HFFc6 (cell line): ENCODE measurements around the gene FCHSD2. TPM values are rescaled to one million over a fixed set of nuclear protein-coding genes. Genes with fewer than 3 reads are reported as not detected.

Experiments used
- DNase-seq: peaks from one replicate; pipeline ENCODE4 v3.0.0-alpha.2; 2018
- H3K27ac Mint-ChIP-seq: 2 replicates; pipeline ENCODE4 v1.8.0; 2020; ENCODE audit warnings: mild to moderate bottlenecking, mixed read lengths
- H3K27me3 Mint-ChIP-seq: 2 replicates; pipeline ENCODE4 v1.8.0; 2021; ENCODE audit warnings: mild to moderate bottlenecking, moderate library complexity, mixed read lengths; ENCODE audit not compliant: insufficient read depth
- H3K36me3 Mint-ChIP-seq: 2 replicates; pipeline ENCODE4 v1.8.0; 2021; ENCODE audit warnings: low read depth, mixed read lengths
- H3K4me1 Mint-ChIP-seq: 2 replicates; pipeline ENCODE4 v1.8.0; 2020; ENCODE audit warnings: low read depth, mixed read lengths
- H3K4me3 Mint-ChIP-seq: 2 replicates; pipeline ENCODE4 v1.8.0; 2020; ENCODE audit warnings: mild to moderate bottlenecking, moderate library complexity, mixed read lengths
- H3K9me3 Mint-ChIP-seq: 2 replicates; pipeline ENCODE4 v1.8.0; 2020; ENCODE audit warnings: mild to moderate bottlenecking, mixed read lengths
- total RNA-seq, 6 experiments: library from RNA; stranded (reverse); fragmentation: NEBNext Ultra II Directional; extraction: Animal tissue kit (Norgen Biotek cat#: 25700); gene quantifications; 2 replicates in 1 of 6; 3 replicates in 5 of 6; pipeline ENCODE4 v1.2.3, GENCODE V29; 2021
- TF ChIP-seq, protein P1 (sequence below): fragments of 200-600 bp; sonication (generic); IDR thresholded peaks from 2 replicates; pipeline ENCODE4 v1.5.0; 2021; ENCODE audit warnings: antibody characterized with exemption, mild to moderate bottlenecking

Gene FCHSD2
- total RNA-seq, 6 experiments from 2014 or later, result 58.9 to 68.2 (median 65.0) TPM

- H3K36me3 Mint-ChIP-seq, result peaks cover 32% of the 10 kb centered on the region
- H3K9me3 Mint-ChIP-seq, result peaks cover 13% of the 10 kb centered on the region
- peaks cover 33% of the 10 kb centered on the region for H3K4me1 Mint-ChIP-seq
- DNase-seq, result no peak
- H3K27ac Mint-ChIP-seq, result no peak overlapping the region
- H3K27me3 Mint-ChIP-seq, result peaks cover 1% of the 10 kb centered on the region
- no peak overlapping the region for H3K4me3 Mint-ChIP-seq
- TF ChIP-seq, protein P1, sequence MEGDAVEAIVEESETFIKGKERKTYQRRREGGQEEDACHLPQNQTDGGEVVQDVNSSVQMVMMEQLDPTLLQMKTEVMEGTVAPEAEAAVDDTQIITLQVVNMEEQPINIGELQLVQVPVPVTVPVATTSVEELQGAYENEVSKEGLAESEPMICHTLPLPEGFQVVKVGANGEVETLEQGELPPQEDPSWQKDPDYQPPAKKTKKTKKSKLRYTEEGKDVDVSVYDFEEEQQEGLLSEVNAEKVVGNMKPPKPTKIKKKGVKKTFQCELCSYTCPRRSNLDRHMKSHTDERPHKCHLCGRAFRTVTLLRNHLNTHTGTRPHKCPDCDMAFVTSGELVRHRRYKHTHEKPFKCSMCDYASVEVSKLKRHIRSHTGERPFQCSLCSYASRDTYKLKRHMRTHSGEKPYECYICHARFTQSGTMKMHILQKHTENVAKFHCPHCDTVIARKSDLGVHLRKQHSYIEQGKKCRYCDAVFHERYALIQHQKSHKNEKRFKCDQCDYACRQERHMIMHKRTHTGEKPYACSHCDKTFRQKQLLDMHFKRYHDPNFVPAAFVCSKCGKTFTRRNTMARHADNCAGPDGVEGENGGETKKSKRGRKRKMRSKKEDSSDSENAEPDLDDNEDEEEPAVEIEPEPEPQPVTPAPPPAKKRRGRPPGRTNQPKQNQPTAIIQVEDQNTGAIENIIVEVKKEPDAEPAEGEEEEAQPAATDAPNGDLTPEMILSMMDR, result no peak
These were observed 130.8 kb downstream of the FCHSD2 start for GRCh38 chr11:73011126-73011817.

DNA sequence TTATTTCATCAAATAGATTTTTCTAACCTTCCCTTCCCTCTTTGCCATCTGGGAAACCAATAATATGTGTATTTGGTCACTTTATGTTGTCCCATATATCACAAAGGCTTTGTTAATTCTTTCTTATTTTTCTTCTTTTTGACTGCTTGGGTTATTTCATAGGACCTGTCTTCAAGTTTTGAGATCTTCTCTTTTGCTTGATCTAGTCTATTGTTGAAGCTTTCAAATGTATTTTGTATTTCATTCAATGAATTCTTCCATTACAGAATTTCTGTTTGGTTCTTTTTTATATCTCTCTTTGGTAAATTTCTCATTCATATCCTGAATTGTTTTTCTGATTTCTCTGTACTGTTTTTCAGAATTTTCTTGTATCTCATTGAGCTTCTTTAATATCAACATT is 132.1 kb downstream of the FCHSD2 start:
- TF ChIP-seq, protein P1, result no peak
- H3K36me3 Mint-ChIP-seq, result peaks cover 39% of the 10 kb centered on the region
- H3K4me1 Mint-ChIP-seq, result peaks cover 35% of the 10 kb centered on the region
- H3K27me3 Mint-ChIP-seq, result peaks cover 3% of the 10 kb centered on the region
- DNase-seq, result no peak
- no peak overlapping the region for H3K27ac Mint-ChIP-seq
- no peak overlapping the region for H3K4me3 Mint-ChIP-seq
- H3K9me3 Mint-ChIP-seq, result peaks cover 13% of the 10 kb centered on the region

DNA sequence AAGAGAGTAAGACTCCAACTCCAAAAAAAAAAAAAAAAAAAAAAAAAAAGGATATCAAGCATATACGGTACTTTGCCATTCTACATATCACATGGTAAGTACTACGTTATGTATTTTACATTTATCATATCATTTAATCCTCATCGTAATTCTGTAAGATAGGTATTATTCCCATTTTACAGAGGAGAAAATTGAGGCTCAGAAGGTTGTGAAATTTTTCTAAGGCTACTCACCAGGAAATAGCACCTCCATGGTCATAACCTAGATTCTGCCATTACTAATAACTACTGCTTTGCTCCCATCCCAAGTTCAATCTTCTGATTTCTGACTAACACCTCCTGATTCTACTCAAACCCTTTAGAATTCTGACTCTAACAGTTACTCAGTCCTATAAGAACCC is 138.0 kb downstream of the FCHSD2 start:
- no peak for DNase-seq
- H3K27me3 Mint-ChIP-seq, result peaks cover 2% of the 10 kb centered on the region; the same call in 1 of the 2 replicates
- no peaks in the 10 kb centered on the region for H3K9me3 Mint-ChIP-seq
- H3K27ac Mint-ChIP-seq, result no peak overlapping the region
- no peak overlapping the region for H3K4me3 Mint-ChIP-seq
- H3K4me1 Mint-ChIP-seq, result peaks cover 23% of the 10 kb centered on the region
- TF ChIP-seq, protein P1, result no peak
- H3K36me3 Mint-ChIP-seq, result peaks cover 31% of the 10 kb centered on the region

- no peak overlapping the region for H3K27ac Mint-ChIP-seq
- no peak overlapping the region for H3K4me3 Mint-ChIP-seq
- peaks cover 3% of the 10 kb centered on the region for H3K27me3 Mint-ChIP-seq
- H3K4me1 Mint-ChIP-seq, result peaks cover 23% of the 10 kb centered on the region
- peaks cover 26% of the 10 kb centered on the region for H3K36me3 Mint-ChIP-seq
- H3K9me3 Mint-ChIP-seq, result no peaks in the 10 kb centered on the region
- DNase-seq, result no peak
- TF ChIP-seq, protein P1, result no peak
These were observed 139.0 kb downstream of the FCHSD2 start for GRCh38 chr11:73003088-73003487.

DNA sequence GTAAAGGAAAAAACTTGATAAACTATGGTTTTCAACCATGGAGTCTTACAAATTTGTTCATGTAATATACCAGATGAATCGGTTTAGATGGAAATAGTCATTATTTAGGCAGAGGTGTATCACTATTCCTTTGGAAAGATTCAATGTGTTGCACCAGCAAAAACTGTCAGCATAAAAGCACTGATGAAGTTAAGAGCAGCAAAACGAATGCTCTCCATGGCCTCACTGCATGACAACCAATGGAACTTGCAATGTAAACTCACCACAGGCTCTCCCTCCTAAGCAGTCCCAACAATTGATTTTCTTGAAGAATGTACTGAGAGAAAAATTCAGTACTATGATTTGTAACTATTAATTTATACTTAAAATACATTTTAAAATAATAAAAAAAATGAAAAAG is 139.9 kb downstream of the FCHSD2 start:
- H3K9me3 Mint-ChIP-seq, result no peaks in the 10 kb centered on the region
- TF ChIP-seq, protein P1, result no peak

More for the DNA sequence above, 139.9 kb downstream of the FCHSD2 start:
- DNase-seq, result no peak
- peaks cover 3% of the 10 kb centered on the region for H3K27me3 Mint-ChIP-seq
- no peak overlapping the region for H3K27ac Mint-ChIP-seq
- no peak overlapping the region for H3K4me3 Mint-ChIP-seq
- H3K36me3 Mint-ChIP-seq, result peaks cover 26% of the 10 kb centered on the region
- H3K4me1 Mint-ChIP-seq, result peaks cover 24% of the 10 kb centered on the region
